Measurements from ENCODE around the gene SLC12A6. TPM values are rescaled to one million over a fixed set of nuclear protein-coding genes. Genes with fewer than 3 reads are reported as not detected.

Gene SLC12A6
- total RNA-seq, 4 donors from 2014 or later, result 23.1 to 25.7 (median 23.6) TPM

GRCh38 chr15:34370643-34371042, 33.1 kb upstream of the SLC12A6 start:
- intact Hi-C loops (cut with DNase I; ENCODE audit: low total_unique reads), result no loop called here
- 31 to 46% methylated on average over 2 of the region's 2 CpGs for WGBS, 2 donors
- TF ChIP-seq, protein P1, sequence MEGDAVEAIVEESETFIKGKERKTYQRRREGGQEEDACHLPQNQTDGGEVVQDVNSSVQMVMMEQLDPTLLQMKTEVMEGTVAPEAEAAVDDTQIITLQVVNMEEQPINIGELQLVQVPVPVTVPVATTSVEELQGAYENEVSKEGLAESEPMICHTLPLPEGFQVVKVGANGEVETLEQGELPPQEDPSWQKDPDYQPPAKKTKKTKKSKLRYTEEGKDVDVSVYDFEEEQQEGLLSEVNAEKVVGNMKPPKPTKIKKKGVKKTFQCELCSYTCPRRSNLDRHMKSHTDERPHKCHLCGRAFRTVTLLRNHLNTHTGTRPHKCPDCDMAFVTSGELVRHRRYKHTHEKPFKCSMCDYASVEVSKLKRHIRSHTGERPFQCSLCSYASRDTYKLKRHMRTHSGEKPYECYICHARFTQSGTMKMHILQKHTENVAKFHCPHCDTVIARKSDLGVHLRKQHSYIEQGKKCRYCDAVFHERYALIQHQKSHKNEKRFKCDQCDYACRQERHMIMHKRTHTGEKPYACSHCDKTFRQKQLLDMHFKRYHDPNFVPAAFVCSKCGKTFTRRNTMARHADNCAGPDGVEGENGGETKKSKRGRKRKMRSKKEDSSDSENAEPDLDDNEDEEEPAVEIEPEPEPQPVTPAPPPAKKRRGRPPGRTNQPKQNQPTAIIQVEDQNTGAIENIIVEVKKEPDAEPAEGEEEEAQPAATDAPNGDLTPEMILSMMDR (IDR thresholded peaks at IDR 0.05), result no peak
- no peak for TF ChIP-seq POLR2A (IDR thresholded peaks at IDR 0.05)
- no peak overlapping the region for H3K4me3 ChIP-seq (ENCODE audit: low read depth, poor library complexity, severe bottlenecking)
- DNase-seq (ENCODE audit: low spot score in 2 of 2), result no peak

DNA sequence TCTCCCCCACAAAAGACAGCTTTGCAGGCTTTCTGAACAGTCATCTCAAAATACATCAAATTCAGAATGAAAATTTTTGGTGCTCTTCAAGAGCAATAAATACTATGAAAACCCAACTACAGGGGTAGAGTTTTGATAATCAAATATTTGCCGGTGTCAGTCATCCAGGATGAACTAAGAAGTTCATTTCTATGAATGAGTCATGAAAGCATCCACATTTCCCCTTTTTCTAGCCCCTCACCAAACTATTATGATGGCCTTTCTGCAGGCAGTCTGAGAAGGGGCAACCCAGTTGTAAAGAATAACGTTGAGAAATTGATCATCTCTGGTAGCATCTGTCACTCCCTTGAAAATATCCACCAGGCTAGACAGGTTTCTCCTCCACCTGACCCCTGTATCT, 32.5 kb upstream of the SLC12A6 start:
- no peak for TF ChIP-seq POLR2A (IDR thresholded peaks at IDR 0.05)
- TF ChIP-seq, protein P1 (IDR thresholded peaks at IDR 0.05), result no peak
- WGBS, 2 donors, result 62 to 72% methylated on average over 2 of the region's 2 CpGs
- intact Hi-C loops (cut with DNase I; ENCODE audit: low total_unique reads), result no loop called here
- H3K4me3 ChIP-seq (ENCODE audit: low read depth, poor library complexity, severe bottlenecking), result no peak overlapping the region
- DNase-seq (ENCODE audit: low spot score in 2 of 2), result no peak

DNA sequence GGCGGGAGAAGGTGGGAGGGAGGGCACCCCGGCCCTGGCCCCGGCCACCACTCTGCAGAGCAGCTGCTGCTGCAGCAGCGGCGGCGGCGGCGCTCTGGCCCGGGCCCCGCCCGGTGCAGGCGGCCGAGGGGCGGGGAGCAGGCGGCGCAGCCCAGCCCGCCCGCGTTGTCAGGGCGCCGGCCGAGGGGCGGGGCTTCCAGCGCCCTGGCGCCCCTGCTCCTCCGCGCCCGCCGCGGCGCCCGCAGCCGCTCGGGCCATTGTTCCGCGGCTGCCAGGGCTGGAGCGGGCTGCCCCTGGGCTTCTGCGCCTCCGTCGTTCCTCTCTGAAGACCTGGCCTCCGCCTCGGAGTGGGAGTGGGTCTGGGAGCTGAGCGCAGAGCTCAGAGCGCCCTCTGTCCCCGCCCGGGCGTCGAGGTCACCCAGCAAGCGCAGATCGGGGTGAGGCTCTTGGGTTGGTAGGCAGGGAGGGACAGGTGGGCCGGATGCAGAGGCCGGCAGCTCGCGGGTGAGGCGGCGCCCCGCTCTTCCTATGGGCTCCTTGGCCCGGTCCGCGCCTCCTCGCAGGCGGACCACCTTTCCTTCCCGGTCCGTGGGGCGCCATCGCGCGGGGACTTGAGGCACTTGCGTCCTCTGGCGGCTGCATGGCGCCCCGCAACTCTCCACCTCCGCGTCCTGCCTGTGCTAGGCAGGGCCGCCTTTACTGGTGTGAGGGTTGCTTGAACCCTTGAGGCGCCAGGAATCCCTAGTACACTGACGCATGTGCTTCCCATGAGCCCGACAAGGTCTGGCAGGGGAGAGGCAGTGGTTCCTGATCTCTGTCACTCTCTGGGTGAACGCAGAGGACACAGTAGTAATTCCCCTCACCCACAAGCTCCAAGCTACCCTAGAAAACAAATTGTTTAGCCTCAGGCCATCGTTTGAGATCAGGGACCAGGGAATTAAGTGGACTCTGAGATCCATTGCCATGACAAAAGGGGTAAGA, 29.8 kb upstream of the SLC12A6 start, which contains the start of gene LPCAT4:
Gene LPCAT4, minus strand, starts transcription at position 96 of the 981 bp plus-strand sequence. CDS start 96 bp downstream, outside the sequence.
- no peak for TF ChIP-seq POLR2A (IDR thresholded peaks at IDR 0.05)
- TF ChIP-seq, protein P1 (IDR thresholded peaks at IDR 0.05), result peak in 1 of 3 donors; percentile 93
- intact Hi-C loops (cut with DNase I; ENCODE audit: low total_unique reads), result loop anchor here (10.0 kb wide), 3 partner anchors 217 to 557 kb away; partner anchors contain the start of gene GOLGA8B
- peak within 1 kb of the TSS; percentile 90 for H3K4me3 ChIP-seq (ENCODE audit: low read depth, poor library complexity, severe bottlenecking)
- WGBS, 2 donors, result 1 to 2% methylated on average over 30 to 42 of the region's 80 CpGs
- peak; percentile 79 to 97 for DNase-seq (ENCODE audit: low spot score in 2 of 2)

GRCh38 chr15:34366271-34367065, 28.9 kb upstream of the SLC12A6 start:
- 0 to 1% methylated on average over 33 to 36 of the region's 37 CpGs for WGBS, 2 donors
- TF ChIP-seq, protein P1 (IDR thresholded peaks at IDR 0.05), result no peak
- no peak for TF ChIP-seq POLR2A (IDR thresholded peaks at IDR 0.05)

DNA sequence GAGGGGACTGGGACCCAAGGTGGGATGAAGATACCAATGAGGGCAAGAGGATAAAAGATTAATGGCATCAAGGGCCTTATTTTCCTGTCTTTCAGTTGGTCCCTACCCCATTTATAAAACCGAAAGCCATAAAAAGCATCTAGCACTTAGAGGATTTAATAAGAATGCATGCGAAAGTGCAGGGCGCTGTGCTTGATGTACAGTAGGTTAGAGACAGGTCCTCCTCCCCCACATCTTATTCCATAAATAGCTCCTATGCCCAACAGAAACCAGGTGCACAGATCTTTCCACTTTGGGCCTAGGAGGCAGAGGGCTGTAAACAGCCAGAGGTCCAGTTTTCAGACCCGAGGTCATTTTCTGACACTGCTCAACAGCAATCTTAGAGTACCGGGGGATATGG, 28.3 kb upstream of the SLC12A6 start:
- 44 to 50% methylated on average over 5 of the region's 5 CpGs for WGBS, 2 donors
- intact Hi-C loops (cut with DNase I; ENCODE audit: low total_unique reads), result loop anchor here (10.0 kb wide), 3 partner anchors 219 to 559 kb away; partner anchors contain the start of gene GOLGA8B
- no peak for TF ChIP-seq POLR2A (IDR thresholded peaks at IDR 0.05)
- TF ChIP-seq, protein P1 (IDR thresholded peaks at IDR 0.05), result no peak
- no peak overlapping the region for H3K4me3 ChIP-seq (ENCODE audit: low read depth, poor library complexity, severe bottlenecking)
- no peak for DNase-seq (ENCODE audit: low spot score in 2 of 2)

More at GRCh38 chr15:34366271-34367065, 28.9 kb upstream of the SLC12A6 start:
- intact Hi-C loops (cut with DNase I; ENCODE audit: low total_unique reads), result loop anchor here (10.0 kb wide), 3 partner anchors 218 to 558 kb away; partner anchors contain the start of gene GOLGA8B
- peak overlapping the region; percentile 90 for H3K4me3 ChIP-seq (ENCODE audit: low read depth, poor library complexity, severe bottlenecking)
- DNase-seq (ENCODE audit: low spot score in 2 of 2), result peak; percentile 24 to 89

All from lower leg skin (tissue), 4 donors.